VCaP (cell line): ENCODE results near the gene PRKG1.
"Not testable (repeated sequence)": the region's sequence is repeated elsewhere in the genome, so short reads cannot be mapped to it uniquely, and the experiment has no call there.

Experiments used
- H3K27ac ChIP-seq: fragments of 450-650 bp; 2 replicates; pipeline ENCODE4 v1.5.1; 2017
- TF ChIP-seq, protein P1 (sequence below): fragments of 450-650 bp; conservative IDR thresholded peaks from 2 replicates; pipeline ENCODE4 v1.5.1; 2017; ENCODE audit warnings: mild to moderate bottlenecking, moderate library complexity

PRKG1 gene

DNA sequence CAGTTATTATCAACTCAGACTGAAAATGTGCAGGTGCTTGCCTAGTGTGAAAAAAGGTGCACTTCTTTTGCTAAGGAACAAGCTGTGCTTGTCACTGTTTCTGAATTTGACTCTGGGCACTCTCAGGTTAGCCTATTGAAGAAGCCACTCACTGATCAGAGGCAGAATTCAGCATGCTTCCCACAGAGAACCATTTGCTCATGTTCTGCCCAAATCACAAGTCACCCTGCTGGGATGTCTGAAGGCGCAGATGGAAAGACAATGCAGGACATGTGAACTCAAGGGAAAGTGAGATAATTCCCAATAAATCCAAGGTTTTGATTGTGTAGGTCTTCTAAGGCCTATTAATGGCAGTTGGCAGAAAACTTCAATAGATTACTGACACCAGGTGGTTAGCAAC lies 672.9 kb downstream of the PRKG1 start:
- TF ChIP-seq, protein P1, sequence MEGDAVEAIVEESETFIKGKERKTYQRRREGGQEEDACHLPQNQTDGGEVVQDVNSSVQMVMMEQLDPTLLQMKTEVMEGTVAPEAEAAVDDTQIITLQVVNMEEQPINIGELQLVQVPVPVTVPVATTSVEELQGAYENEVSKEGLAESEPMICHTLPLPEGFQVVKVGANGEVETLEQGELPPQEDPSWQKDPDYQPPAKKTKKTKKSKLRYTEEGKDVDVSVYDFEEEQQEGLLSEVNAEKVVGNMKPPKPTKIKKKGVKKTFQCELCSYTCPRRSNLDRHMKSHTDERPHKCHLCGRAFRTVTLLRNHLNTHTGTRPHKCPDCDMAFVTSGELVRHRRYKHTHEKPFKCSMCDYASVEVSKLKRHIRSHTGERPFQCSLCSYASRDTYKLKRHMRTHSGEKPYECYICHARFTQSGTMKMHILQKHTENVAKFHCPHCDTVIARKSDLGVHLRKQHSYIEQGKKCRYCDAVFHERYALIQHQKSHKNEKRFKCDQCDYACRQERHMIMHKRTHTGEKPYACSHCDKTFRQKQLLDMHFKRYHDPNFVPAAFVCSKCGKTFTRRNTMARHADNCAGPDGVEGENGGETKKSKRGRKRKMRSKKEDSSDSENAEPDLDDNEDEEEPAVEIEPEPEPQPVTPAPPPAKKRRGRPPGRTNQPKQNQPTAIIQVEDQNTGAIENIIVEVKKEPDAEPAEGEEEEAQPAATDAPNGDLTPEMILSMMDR = no peak
- H3K27ac ChIP-seq = no peak overlapping the region

DNA sequence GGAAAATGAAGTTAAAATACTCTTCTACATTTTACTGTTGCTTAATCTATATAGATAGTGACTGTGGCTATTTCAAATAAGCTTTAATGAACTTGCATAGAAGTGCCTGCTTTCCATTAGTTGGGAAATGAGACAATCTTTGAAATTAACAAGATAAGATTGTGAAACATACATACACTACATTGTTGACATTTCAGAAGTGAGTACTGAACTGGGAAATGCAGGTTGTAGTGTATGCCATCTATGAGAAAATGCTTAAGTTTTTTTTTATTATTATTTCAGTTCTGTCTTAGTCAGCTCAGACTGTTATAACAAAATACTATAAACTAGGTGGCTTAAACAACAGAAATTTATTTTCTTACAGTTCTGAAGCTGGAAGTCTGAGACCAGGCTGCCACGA lies 674.7 kb downstream of the PRKG1 start:
- no peak overlapping the region for H3K27ac ChIP-seq
- TF ChIP-seq, protein P1 = no peak

DNA sequence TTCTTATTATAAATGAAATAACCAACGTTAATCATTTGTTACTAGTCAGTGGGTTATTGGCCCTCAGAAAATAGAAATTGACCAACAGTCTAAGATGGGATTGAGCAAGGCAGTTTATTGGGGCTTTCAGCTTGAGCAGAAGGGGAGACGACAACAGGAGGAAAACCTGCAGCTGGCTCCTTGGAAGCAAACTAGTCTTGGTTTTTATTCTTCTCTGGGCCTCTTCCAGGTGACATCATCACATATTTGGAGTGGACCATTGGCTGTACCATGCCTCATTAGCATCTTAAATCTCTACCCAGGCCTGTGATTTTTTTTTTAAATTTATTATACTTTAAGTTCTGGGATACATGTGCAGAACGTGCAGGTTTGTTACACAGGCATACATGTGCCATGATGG lies 684.1 kb downstream of the PRKG1 start:
- H3K27ac ChIP-seq = no peak overlapping the region
- TF ChIP-seq, protein P1 = no peak

DNA sequence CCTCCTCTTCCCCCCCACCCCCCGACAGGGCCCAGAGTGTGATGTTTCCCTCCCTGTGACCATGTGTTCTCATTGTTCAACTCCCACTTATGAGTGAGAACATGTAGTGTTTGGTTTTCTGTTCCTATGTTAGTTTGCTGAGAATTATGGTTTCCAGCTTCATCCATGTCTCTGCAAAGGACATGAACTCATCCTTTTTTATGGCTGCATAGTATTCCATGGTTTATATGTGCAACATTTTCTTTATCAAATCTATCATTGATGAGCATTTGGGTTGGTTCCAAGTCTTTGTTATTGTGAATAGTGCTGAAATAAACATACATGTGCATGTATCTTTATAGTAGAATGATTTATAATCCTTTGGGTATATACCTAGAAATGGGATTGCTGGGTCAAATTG lies 684.6 kb downstream of the PRKG1 start:
- H3K27ac ChIP-seq = not testable (repeated sequence)

DNA sequence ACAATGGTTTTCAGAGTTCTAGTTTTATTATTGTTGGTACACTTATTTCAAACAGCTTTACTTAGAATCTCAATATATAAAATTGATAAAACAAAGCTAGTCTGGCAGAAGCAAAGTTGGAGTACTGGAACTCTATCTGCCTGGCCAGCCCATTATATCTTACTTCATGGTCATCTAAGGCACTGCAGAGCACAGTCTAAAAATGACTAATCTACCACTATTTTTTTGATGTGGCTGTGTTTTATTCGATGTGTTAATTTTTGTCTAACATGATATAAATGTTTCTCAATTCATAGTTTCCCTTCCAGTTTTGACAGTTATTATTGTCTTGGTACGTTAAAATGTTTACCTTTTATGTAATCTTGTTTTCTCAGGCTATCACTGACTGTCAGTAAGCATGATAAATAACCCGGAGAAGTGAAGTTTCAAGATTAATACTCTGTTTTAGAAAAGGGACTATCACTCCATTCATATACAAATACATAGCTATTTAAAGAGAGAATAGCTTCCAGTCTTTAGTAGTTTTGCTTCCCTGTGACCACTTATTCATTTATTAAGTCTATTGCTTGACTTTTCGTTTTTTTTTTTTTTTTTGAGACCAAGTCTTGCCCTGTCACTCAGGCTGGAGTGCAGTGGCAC lies 685.7 kb downstream of the PRKG1 start:
- no peak overlapping the region for H3K27ac ChIP-seq
- TF ChIP-seq, protein P1 = no peak

DNA sequence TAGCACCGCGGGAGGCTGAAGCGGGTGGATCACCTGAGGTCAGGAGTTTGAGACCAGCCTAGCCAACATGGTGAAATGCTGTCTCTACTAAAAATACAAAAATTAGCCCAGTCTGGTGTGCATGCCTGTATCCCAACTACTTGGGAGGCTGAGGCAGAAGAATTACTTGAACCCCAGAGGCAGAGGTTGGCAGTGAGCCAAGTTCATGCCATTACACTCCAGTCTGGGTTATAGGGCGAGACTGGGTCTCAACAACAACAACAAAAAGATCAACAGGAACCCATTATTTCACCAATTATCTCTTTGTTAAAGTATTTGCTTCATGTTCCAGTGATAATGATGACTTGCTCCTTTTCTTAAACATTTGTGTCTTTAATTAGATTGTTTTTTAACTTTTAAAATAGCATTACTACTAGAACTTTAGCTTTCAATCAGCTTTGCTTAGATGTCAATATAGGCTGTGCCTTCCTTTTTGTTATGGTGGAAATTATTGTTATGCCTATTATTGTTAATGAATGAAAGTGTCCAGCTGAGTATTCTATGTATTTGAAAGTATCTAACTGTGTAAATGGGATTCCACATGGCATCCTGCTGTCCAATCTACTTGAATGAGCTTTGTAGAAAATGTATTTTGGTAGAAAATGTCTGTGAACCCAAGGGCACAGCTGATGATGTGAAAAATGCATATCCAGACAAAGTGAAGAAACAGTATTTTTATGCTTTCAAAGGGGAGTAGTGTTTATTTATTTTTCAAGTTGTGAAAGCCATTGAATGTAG lies 686.8 kb downstream of the PRKG1 start:
- H3K27ac ChIP-seq = no peak overlapping the region
- TF ChIP-seq, protein P1 = no peak

DNA sequence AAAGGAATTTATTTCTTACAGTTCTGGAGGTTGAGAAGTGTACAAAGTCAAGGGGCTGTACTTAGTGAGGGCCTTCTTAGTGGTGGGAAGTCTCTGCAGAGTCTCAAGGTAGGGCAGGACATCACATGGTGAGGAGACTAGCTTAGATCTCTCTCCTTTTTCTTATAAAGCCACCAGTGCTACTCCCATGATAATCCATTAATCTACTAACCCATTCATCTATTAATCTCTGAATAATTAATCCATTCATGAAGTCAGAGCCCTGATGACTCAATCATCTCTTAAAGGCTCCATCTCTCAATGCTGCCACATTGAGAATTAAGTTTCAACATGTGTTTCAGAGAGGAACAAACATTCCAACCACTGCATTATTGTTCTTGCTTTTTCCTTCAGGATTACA lies 689.5 kb downstream of the PRKG1 start:
- no peak overlapping the region for H3K27ac ChIP-seq
- TF ChIP-seq, protein P1 = no peak

DNA sequence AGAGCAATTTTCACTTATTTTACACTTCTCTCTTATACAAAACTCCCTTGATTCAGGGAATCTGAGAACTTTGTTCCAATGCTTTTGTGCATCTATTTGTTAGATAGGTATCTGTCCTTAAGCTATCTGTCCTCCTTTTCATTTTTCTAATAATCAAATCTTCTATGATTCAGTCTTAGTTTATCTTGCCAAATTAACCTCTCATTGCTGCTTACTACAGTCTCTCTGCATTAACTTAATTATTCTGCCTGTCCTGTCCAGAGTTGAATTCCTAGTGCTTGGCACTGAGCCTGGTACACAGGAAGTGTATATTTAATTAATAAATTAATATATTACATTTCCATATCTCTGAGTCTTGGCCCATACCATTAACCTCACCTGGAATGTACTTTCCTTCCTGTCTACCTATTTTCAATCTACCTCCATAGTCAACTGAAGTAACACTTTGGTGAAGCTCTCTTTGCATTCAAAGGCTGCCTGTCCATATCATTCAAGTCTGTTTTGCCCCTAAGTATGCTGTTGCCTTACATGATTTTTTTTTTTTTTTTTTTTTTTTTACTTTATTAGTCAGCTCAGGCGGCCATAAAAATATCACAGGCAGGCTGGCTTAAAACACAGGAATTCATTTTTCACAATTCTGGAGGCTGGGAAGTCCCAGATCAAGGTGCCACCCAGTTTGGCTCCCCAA lies 691.1 kb downstream of the PRKG1 start:
- H3K27ac ChIP-seq = no peak overlapping the region
- TF ChIP-seq, protein P1 = no peak
